Keratinocyte (primary cell): ENCODE data around the gene PLA2R1.

Experiments
- EZH2 ChIP-seq: IDR thresholded peaks from one replicate; pipeline ENCODE4 v1.6.1; 2012; ENCODE audit warnings: inconsistent platforms, mild to moderate bottlenecking, low read length, moderate library complexity
- TF ChIP-seq, protein P1 (sequence below), 3 experiments: IDR thresholded peaks in 1 of 3; conservative IDR thresholded peaks in 1 of 3; optimal IDR thresholded peaks in 1 of 3; 2 replicates in 2 of 3; 3 replicates in 1 of 3; pipeline versions ENCODE3 to v1.5.1; 2011; ENCODE audit warnings: low read length in 3 of 3, mild to moderate bottlenecking in 3 of 3, moderate library complexity in 2 of 3, control low read depth in 1 of 3, inconsistent platforms in 1 of 3; ENCODE audit not compliant: insufficient read depth in 2 of 3; ENCODE audit errors: extremely low read depth in 1 of 3

DNA sequence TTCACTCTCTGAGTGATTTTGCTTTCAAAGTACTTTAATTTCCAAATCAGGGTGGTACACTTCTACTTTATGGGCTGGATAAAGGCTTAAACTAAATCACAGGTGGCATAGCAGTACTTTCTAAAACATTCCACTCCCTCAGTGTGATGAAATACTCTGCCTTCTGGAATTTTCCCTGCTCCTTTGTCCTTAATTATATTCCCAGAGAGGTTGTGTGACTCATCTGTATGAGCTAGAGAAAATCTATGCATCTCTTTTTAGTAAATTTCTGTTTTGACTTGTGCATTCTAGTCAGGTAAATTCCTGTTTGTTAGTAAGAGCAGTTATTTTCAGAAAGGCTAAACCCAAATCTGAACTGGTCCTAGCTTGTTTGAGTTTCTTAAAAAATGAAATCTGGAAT is 29.0 kb upstream of the PLA2R1 start:
- TF ChIP-seq EZH2, result no peak
- TF ChIP-seq, protein P1, sequence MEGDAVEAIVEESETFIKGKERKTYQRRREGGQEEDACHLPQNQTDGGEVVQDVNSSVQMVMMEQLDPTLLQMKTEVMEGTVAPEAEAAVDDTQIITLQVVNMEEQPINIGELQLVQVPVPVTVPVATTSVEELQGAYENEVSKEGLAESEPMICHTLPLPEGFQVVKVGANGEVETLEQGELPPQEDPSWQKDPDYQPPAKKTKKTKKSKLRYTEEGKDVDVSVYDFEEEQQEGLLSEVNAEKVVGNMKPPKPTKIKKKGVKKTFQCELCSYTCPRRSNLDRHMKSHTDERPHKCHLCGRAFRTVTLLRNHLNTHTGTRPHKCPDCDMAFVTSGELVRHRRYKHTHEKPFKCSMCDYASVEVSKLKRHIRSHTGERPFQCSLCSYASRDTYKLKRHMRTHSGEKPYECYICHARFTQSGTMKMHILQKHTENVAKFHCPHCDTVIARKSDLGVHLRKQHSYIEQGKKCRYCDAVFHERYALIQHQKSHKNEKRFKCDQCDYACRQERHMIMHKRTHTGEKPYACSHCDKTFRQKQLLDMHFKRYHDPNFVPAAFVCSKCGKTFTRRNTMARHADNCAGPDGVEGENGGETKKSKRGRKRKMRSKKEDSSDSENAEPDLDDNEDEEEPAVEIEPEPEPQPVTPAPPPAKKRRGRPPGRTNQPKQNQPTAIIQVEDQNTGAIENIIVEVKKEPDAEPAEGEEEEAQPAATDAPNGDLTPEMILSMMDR (optimal IDR thresholded peaks at IDR 0.05 in 1 of 3, IDR thresholded peaks at IDR 0.05 in 1 of 3, conservative IDR thresholded peaks at IDR 0.05 in 1 of 3; ENCODE audit: extremely low read depth in 1 of 3, insufficient read depth in 2 of 3, low read length in 3 of 3), result no peak
